K562 (cell line): ENCODE results near the gene HAPSTR1. TPM values are rescaled to one million over a fixed set of nuclear protein-coding genes. Genes with fewer than 3 reads are reported as not detected.
A peak's percentile ranks its signal among the peaks of the same experiment; 100 is the strongest.

ENCODE experiments used
- BRD4 ChIP-seq: fragments of 200-600 bp; sonication (generic); IDR thresholded peaks from 2 replicates; pipeline ENCODE4 v1.6.1; 2017; ENCODE audit warnings: inconsistent platforms
- ELF1 ChIP-seq: fragments of 200-800 bp; sonication (Bioruptor generic); IDR thresholded peaks from 2 replicates; pipeline ENCODE4 v1.6.1; 2016; ENCODE audit warnings: missing genetic modification characterization, missing compliant biosample characterization
- FIP1L1 ChIP-seq: fragments of 200-400 bp; formaldehyde crosslinking; IDR thresholded peaks from 2 replicates; pipeline ENCODE4 v1.6.1; 2018; ENCODE audit warnings: mild to moderate bottlenecking, low read depth, low read length; ENCODE audit not compliant: poor library complexity, severe bottlenecking
- GTF2E2 ChIP-seq: fragments of 200-800 bp; sonication (Bioruptor generic); IDR thresholded peaks from 2 replicates; pipeline ENCODE4 v1.6.1; 2016; ENCODE audit warnings: missing genetic modification characterization, missing compliant biosample characterization
- MLLT1 ChIP-seq, 2 experiments: fragments of 450-650 bp; IDR thresholded peaks; 2 replicates each; pipeline ENCODE4 v1.6.1; 2016
- POLR2AphosphoS5 ChIP-seq: IDR thresholded peaks from 2 replicates; pipeline ENCODE4 v1.6.1; 2011; ENCODE audit warnings: mild to moderate bottlenecking, low read depth, low read length, moderate library complexity; ENCODE audit not compliant: control insufficient read depth, insufficient read depth
- RBBP5 ChIP-seq: fragments of 200-600 bp; sonication (generic); IDR thresholded peaks from 2 replicates; pipeline ENCODE4 v1.6.1; 2012; ENCODE audit warnings: borderline replicate concordance, mild to moderate bottlenecking, low read length, control low read depth, inconsistent platforms; ENCODE audit not compliant: insufficient read depth, poor library complexity, severe bottlenecking
- SAP30 ChIP-seq: fragments of 200-600 bp; sonication (generic); IDR thresholded peaks from 2 replicates; pipeline ENCODE4 v1.6.1; 2012; ENCODE audit warnings: borderline replicate concordance, low read depth, mild to moderate bottlenecking, moderate library complexity, low read length, control low read depth, inconsistent platforms; ENCODE audit not compliant: insufficient read depth, poor library complexity, severe bottlenecking
- SRF ChIP-seq, 2 experiments: fragments of 250-450, 450-650 bp in 1 of 2; sonication (Bioruptor Pico) in 1 of 2; sonication (generic) in 1 of 2; formaldehyde crosslinking; IDR thresholded peaks; 2 replicates each; pipeline versions ENCODE4 v1.5.0 to v1.5.1; 2020 to 2022; ENCODE audit warnings: mild to moderate bottlenecking in 1 of 2, missing genetic modification reagents in 1 of 2
- TCF15 ChIP-seq: fragments of 250-450 bp; sonication (Bioruptor Pico); IDR thresholded peaks from 2 replicates; pipeline ENCODE4 v1.8.0; 2022; ENCODE audit warnings: moderate library complexity, mild to moderate bottlenecking, inconsistent platforms
- TEAD4 ChIP-seq, 2 experiments: sonication (generic) in 1 of 2; formaldehyde crosslinking in 1 of 2; IDR thresholded peaks; 2 replicates each; pipeline versions ENCODE4 v1.6.1 to v1.8.0; 2012 to 2022; ENCODE audit warnings: borderline replicate concordance in 1 of 2, inconsistent platforms in 1 of 2, low read length in 1 of 2, mild to moderate bottlenecking in 1 of 2, missing genetic modification reagents in 1 of 2
- ZBTB26 ChIP-seq: fragments of 450-650 bp; formaldehyde crosslinking; IDR thresholded peaks from 2 replicates; pipeline ENCODE4 v1.4.0; 2022; ENCODE audit warnings: missing genetic modification characterization
- ZC3H8 ChIP-seq: fragments of 450-650 bp; IDR thresholded peaks from 2 replicates; pipeline ENCODE4 v1.6.1; 2017
- ZNF384 ChIP-seq: IDR thresholded peaks from 2 replicates; pipeline ENCODE4 v1.6.1; 2012; ENCODE audit warnings: low read depth, low read length, improper control_type of control experiment
- ZNF707 ChIP-seq: fragments of 250-450 bp; sonication (Bioruptor Pico); conservative IDR thresholded peaks from 2 replicates; pipeline ENCODE4 v1.8.0; 2022; ENCODE audit warnings: inconsistent platforms, mild to moderate bottlenecking, moderate library complexity
- polyA plus RNA-seq, 8 experiments: library from polyadenylated mRNA; depleted of rRNA in 4 of 8; stranded (reverse) in 5 of 8; unstranded in 3 of 8; fragments of >200 nt; fragmentation: Nextera tagmentation in 2 of 8; fragmentation: Illumina TruSeq in 1 of 8; extraction: Ambion mirVana in 2 of 8; extraction: Trizol in 1 of 8; gene quantifications; 2 replicates each; pipeline versions ENCODE4 v1.2.1 to v1.2.3, GENCODE V29; 2011 to 2014; ENCODE audit warnings: inconsistent platforms in 1 of 8, missing spikeins in 1 of 8
- total RNA-seq, 7 experiments: library from RNA; depleted of rRNA in 6 of 7; stranded (reverse); fragments of >200 nt in 6 of 7; fragmentation: Illumina TruSeq in 2 of 7; extraction: Trizol in 2 of 7; gene quantifications; 2 replicates each; pipeline versions ENCODE4 v1.2.1 to v1.2.3, GENCODE V29; 2011 to 2021; ENCODE audit warnings: low replicate concordance in 1 of 7
- TF ChIP-seq, protein P1 (sequence below): sonication (generic); formaldehyde crosslinking; IDR thresholded peaks from 2 replicates; pipeline ENCODE4 v1.8.1; 2023; ENCODE audit warnings: mild to moderate bottlenecking, missing genetic modification reagents
- TF ChIP-seq, protein P2 (sequence below): fragments of 200-800 bp; sonication (Bioruptor generic); IDR thresholded peaks from 2 replicates; pipeline ENCODE4 v1.6.1; 2017; ENCODE audit warnings: missing genetic modification characterization, missing compliant biosample characterization
- TF ChIP-seq, protein P3 (sequence below): sonication (generic); formaldehyde crosslinking; IDR thresholded peaks from 2 replicates; pipeline ENCODE4 v1.8.1; 2022; ENCODE audit warnings: missing genetic modification reagents

Gene HAPSTR1
- total and polyA plus RNA-seq, 9 of the 15 experiments (the other 6 are each of a cell fraction or from before 2014, with no cell fraction given): 10.8 to 67.9 (median 36.5) TPM

DNA sequence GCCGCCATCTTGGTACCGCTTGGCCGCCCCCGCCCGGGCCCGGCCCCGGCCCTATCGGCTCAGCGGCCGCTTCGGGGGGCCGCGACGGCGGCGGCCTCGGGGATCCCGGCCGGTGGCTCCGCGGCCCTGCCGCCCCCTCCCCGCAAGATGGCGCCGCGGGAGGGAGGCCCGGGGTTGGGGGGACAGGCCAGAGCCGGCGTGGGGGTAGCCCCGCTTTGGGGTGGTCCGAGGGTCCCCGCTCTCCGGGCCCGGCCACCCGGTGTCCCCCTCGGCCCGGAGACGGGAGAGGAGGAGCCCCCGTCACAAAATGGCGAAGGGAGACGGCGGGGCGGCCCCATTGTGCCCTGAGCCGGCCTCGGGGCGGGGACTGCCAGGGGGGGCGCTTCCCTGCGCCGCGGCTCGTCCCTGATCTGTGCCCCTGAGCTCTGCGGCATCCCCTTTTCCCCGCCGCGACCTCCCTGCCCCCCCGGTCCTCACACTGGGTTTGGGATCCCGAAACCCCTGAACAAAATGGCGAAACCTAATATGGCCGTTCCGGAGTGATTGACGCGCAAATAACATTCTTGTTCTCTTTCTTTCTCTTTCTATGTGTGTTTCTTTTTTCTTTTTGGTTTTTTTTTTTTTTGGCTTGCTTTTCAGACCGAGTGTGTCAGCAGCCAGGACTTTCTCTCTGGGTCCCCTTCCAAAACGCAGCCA is 986 bp downstream of the HAPSTR1 start (continued):
- TF ChIP-seq, protein P1, sequence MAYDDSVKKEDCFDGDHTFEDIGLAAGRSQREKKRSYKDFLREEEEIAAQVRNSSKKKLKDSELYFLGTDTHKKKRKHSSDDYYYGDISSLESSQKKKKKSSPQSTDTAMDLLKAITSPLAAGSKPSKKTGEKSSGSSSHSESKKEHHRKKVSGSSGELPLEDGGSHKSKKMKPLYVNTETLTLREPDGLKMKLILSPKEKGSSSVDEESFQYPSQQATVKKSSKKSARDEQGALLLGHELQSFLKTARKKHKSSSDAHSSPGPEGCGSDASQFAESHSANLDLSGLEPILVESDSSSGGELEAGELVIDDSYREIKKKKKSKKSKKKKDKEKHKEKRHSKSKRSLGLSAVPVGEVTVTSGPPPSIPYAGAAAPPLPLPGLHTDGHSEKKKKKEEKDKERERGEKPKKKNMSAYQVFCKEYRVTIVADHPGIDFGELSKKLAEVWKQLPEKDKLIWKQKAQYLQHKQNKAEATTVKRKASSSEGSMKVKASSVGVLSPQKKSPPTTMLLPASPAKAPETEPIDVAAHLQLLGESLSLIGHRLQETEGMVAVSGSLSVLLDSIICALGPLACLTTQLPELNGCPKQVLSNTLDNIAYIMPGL (CRISPR knock-in tag): no peak
- TF ChIP-seq SRF (CRISPR knock-in tag; IDR thresholded peaks at IDR 0.05) (no peak), BRD4 (no peak), ELF1 (no peak), TEAD4 (IDR thresholded peaks at IDR 0.05; ENCODE audit: low read length) (0 out of 2 replicates have a peak, but pooled peaks have one; percentile 27), TEAD4 (CRISPR knock-in tag; IDR thresholded peaks at IDR 0.05; ENCODE audit: borderline replicate concordance) (no peak), TCF15 (CRISPR knock-in tag) (no peak), POLR2AphosphoS5 (0 out of 2 replicates have a peak, but pooled peaks have one; percentile 19), SAP30 (peak; percentile 14), FIP1L1 (peak; percentile 69), ZBTB26 (CRISPR knock-in tag) (no peak), ZC3H8 (no peak), ZNF384 (no peak), RBBP5 (no peak), GTF2E2 (tag) (peak; percentile 55; the same call in 1 of the 2 replicates), MLLT1 (IDR thresholded peaks at IDR 0.05) (peak; percentile 83 to 90), ZNF707 (CRISPR knock-in tag) (no peak)
- TF ChIP-seq, protein P2, sequence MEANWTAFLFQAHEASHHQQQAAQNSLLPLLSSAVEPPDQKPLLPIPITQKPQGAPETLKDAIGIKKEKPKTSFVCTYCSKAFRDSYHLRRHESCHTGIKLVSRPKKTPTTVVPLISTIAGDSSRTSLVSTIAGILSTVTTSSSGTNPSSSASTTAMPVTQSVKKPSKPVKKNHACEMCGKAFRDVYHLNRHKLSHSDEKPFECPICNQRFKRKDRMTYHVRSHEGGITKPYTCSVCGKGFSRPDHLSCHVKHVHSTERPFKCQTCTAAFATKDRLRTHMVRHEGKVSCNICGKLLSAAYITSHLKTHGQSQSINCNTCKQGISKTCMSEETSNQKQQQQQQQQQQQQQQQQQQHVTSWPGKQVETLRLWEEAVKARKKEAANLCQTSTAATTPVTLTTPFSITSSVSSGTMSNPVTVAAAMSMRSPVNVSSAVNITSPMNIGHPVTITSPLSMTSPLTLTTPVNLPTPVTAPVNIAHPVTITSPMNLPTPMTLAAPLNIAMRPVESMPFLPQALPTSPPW: peak; percentile 32
- TF ChIP-seq, protein P3, sequence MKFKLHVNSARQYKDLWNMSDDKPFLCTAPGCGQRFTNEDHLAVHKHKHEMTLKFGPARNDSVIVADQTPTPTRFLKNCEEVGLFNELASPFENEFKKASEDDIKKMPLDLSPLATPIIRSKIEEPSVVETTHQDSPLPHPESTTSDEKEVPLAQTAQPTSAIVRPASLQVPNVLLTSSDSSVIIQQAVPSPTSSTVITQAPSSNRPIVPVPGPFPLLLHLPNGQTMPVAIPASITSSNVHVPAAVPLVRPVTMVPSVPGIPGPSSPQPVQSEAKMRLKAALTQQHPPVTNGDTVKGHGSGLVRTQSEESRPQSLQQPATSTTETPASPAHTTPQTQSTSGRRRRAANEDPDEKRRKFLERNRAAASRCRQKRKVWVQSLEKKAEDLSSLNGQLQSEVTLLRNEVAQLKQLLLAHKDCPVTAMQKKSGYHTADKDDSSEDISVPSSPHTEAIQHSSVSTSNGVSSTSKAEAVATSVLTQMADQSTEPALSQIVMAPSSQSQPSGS (CRISPR knock-in tag): no peak
